DLD1 (cell line): Measurements from ENCODE around the gene GMFB.
"Not testable (repeated sequence)": the region's sequence is repeated elsewhere in the genome, so short reads cannot be mapped to it uniquely, and the experiment has no call there.

Experiments
- in situ Hi-C: cut with HindIII; loops from 2 replicates; pipeline ENCODE4 v1.10.0; 2017; ENCODE audit warnings: low sequenced_read_pairs

The GMFB gene

DNA sequence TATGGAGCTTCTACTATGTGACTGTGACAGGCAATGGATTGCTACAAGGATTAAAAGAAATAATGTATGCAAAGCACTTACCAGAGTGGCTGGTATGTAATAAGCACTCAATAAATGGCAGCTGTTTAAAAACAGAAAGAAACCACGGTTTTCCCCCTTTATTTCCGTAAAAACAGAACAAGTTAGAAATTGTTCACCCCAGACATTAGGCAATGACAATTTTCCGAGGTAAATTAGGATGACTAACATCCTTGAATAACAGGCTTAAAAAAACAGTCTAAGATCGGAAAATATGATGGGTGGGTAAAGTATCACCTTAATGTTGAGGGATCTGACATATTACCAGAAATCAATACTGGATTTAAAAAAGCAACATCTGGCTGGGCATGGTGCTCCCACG, 26.7 kb downstream of the GMFB start:
- in situ Hi-C loops = no loop called here

DNA sequence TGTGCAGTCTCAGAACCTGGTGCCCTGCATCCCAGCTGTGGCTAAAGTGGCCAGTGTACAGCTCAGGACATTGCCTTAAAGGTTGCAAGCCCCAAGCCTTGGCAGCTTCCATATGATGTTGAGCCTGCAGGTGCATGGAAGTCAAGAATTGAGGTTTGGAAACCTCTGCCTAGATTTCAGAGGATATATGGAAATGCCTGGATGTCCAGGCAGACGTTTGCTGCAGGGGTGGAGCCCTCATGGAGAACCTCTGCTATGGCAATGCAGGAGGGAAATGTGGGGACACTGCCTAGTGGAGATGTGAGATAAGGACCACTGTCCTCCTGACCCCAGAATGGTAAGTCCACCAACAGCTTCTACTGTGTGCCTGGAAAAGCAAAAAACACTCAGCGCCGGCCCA, 29.7 kb downstream of the GMFB start:
- in situ Hi-C loops = no loop called here

DNA sequence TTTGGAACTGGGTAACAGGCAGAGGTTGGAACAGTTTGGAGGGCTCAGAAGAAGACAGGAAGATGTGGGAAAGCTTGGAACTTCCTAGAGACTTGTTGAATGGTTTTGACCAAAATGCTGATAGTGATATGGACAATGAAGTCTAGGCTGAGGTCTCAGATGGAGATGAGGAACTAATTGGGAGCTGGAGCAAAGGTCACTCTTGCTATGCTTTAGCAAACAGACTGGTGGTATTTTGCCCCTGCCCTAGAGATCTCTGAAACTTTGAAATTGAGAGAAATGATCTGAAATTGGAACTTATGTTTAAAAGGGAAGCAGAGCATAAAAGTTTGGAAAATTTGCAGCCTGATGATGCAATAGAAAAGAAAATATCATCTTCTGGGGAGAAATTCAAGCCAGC, 30.2 kb downstream of the GMFB start:
- in situ Hi-C loops = not testable (repeated sequence)

DNA sequence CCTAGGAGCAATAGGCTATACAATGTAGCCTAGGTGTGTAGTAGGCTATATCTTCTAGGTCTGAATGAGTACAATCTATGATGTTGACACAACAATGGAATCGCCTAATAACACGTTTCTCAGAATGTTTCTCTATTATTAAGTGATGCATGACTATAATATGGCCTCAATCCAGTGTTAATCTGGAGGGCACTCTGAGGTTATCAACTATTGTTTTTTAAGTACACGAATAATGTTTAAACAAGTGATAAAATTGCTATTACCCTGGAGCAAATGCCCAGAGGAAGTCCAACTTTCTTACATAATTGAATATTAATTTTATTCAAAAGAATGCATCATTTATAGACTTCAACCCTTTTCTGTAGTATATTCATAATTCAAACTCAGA, 31.2 kb downstream of the GMFB start:
- in situ Hi-C loops = no loop called here

DNA sequence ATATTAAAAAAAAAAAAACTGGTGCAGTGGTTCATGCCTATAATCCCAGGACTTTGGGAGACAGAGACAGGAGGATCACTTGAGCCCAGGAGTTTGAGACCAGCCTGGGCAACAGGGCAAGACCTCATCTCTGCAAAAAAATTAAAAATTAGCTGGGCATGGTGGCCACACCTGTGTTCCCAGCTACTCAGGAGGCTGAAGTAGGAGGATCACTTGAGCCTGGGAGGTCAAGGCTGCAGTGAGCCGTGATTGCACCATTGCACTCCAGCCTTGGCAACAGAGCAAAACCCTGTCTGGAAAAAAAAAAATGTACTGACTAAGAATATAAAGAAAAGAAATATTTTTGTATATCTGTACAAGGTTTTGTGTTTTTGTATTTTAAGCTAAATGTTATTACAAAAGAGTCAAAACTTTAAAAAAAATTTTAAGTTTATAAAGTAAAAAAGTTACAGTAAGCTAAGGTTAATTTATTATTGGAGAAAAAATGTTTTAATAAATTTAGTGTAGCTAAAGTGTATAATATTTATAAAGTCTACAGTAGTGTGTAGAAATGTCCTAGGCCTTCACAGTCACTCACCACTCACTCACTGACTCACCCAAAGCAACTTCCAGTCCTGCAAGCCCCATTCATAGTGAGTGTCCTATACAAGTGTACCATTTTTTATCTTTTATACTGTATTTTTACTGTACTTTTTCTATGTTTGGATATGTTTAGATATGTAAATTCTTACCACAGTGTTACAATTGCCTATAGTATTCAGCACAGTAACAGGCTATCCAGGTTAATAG, 31.8 kb downstream of the GMFB start:
- in situ Hi-C loops = not testable (repeated sequence)

DNA sequence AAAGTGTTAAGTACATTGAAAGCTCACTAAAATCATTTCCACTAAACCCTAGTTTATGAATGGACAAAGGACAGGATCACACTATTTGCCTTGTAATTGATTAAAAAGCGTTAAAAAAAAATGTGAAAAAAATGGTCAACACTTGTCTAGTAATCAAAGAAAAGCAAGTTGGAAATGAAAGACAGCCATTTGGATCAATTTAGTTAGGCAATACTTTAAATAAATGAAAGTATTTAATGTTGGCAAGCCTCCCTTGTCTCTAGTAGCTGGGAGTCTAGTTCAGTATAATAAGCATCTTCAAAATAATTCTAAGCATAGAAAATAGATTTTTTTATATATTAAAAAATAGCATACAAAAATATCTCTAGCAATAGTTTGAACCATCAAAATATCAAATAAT, 33.4 kb downstream of the GMFB start:
- in situ Hi-C loops = no loop called here

DNA sequence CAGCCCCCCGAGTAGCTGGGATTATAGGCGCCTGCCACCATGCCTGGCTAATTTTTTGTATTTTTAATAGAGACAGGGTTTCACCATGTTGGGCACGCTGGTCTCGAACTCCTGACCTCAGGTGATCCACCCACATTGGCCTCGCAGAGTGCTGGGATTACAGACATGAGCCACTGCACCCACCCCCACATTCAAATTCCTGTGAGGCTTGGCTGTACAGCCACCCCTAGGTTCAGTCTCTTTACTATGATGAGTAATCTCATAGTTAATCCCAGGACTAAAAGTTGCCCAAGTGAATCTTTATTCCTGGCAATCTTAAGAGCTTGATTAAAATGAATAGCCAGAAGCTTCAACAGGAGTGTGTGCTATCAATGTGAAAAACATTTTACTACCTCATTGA, 34.8 kb downstream of the GMFB start:
- in situ Hi-C loops = not testable (repeated sequence)

DNA sequence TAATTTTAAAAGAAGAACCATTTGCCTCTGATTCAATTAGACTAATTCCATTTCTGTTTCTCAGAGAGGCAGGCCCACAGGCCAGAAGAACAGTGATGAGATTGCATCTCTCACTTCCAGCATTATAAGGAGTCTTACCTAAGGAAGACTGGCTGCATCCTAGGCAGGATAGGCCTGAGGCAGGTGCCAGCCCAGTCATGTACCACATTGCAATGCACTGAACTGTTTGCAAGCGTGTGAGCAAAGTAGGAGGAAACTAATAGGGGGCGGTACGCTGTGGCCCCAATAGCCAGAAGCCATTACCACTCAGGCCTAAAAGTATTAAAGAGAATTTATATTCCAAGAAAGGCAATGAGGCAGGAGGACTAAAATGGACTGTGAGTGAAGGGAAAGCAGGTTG, 35.5 kb downstream of the GMFB start:
- in situ Hi-C loops = no loop called here

DNA sequence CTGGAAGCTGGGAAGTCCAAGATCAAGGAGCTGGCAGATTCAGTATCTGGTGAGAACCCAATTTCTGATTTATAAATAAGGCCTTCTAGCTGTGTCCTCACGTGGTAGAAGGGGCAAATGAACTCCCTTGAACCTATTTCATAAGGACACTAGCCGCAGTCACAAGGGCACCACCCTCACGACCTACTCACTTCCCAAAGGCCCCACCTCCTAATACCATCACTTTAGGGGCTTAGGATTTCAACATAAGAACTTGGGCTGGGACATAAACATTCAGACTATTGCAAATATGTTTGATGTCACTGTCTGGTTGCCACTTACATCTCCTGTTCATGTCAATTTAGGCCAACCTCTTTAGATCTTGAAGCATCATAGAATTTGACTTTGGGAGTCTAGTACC, 36.8 kb downstream of the GMFB start:
- in situ Hi-C loops = no loop called here

DNA sequence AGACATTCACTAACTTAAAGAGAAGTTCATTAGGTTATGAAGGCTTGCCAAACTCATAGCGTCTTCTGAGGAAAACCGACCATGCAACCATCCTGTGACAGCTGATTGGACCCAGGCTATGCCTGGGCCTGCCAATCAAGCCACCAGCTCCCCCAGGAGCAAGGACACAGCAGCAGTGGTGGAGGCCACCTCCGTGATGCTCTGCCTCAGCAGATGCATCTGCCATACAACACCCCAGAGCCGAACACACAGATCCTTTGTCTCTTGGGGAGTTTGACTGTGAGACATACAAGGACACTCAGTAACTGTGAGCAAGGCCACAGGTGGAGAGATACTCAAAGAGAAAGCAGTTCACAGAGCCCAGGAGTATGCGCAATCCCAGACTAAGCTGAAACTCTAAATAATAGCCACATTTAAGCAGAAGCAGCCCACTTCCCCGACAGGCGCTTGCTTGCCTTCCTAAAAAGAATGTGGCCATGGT, 37.6 kb downstream of the GMFB start:
- in situ Hi-C loops = no loop called here

DNA sequence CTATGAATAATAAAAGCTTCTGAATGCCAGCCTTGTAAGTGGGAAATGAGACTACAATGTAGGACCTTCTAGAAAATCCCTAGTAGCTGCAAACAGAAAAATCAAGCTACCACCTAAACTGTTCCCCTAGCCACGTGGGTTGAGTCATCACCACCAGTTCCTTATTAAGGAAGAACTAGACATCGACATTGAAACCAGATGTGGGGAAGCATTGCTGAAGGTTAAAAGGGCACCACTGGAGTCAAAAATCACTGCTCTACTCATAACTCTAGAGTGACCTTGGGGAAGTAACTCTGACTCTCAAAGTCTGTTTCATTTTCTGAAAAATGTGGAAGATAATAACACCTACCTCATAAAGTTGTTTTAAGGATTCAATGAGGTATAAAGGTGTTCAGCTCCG, 38.2 kb downstream of the GMFB start:
- in situ Hi-C loops = no loop called here

DNA sequence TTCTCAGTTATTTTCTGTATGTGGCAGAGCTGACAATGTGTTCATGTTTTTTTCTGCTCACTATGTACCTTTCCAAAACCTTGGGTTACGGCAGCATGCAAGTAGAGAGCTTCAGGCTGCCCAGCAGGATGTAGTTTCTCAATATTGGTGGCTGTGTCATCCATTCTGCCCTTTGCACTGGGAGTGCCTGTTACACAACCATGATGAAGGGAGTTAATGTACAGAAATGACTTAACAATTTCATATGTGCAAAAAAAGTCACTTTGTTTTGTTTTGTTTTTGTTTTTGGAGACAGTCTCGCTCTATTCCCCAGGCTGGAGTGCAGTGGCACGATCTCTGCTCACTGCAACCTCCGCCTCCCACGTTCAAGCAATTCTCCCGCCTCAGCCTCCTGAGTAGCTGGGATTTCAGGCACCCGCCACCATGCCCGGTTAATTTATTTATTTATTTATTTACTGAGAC, 41.5 kb downstream of the GMFB start:
- in situ Hi-C loops = no loop called here

DNA sequence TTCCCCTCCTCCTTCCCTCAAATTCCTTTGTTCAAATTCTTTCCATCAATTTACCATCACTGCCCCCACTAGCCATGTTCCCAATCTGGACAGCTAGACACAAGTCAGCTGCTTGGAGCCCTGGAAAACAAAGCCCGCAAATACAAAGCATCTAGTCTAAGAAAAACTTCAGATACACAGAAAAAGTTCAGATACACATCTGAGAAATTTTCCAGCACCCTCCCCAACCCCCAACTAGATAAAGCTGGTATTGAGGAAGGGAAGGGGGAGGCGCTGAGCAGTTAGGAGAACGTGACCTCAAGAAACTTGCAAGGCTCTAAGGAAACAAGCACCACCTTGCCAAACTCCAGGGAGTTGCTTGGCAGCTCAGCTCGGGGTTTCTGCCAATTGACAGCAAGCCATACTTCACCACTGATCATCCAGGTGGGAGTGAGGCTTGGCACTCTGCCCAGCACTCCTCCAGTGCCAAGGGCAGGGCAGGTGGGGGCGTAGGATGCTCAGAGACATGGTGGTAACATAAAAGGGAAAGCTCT, 42.6 kb downstream of the GMFB start:
- in situ Hi-C loops = no loop called here

DNA sequence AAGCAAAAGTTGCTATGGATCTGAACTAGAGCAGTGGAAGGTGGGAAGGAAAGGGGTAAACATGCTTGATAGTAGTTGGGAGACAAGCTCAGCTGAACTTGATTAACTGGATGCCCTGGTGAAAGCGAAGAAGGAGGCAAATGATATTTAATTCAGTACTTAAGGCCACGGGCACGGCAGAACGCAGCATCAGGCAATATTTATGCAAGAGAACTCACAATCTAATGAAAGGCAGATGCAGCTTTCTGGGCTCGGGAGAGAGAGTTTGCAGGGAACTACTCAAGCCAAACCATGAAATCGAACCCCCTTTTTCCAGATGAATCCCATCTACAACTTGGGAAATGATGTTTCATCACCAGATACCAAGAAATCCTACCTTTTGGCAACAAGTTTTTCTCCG, 44.1 kb downstream of the GMFB start:
- in situ Hi-C loops = no loop called here

DNA sequence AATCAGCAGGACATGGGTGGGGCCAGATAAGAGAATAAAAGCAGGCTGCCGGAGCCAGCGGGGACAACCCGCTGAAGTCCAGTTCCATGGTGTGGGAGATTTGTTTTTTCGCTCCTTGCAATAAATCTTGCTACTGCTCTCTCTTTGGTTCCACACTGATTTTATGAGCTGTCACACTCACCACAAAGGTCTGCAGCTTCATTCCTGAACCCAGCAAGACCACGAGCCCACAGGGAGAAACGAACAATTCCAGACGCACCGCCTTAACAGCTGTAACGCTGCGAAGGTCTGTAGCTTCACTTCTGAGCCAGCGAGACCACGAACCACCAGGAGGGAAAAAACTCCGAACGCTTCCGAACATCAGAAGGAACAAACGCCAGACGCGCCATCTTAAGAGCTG, 44.8 kb downstream of the GMFB start:
- in situ Hi-C loops = no loop called here

DNA sequence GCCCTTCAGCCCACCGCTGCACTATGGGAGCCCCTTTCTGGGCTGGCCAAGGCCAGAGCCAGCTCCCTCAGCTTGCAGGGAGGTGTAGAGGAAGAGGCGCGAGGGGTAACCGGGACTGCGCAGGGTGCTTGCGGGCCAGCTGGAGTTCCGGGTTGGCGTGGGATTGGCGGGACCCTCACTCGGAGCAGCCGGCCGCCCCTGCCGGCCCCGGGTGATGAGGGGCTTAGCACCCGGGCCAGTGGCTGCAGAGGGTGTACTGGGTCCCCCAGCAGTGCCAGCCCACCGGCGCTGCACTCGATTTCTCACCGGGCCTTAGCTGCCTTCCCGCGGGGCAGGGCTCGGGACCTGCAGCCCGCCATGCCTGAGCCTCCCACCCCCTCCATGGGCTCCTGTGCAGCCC, 45.8 kb downstream of the GMFB start:
- in situ Hi-C loops = not testable (repeated sequence)

DNA sequence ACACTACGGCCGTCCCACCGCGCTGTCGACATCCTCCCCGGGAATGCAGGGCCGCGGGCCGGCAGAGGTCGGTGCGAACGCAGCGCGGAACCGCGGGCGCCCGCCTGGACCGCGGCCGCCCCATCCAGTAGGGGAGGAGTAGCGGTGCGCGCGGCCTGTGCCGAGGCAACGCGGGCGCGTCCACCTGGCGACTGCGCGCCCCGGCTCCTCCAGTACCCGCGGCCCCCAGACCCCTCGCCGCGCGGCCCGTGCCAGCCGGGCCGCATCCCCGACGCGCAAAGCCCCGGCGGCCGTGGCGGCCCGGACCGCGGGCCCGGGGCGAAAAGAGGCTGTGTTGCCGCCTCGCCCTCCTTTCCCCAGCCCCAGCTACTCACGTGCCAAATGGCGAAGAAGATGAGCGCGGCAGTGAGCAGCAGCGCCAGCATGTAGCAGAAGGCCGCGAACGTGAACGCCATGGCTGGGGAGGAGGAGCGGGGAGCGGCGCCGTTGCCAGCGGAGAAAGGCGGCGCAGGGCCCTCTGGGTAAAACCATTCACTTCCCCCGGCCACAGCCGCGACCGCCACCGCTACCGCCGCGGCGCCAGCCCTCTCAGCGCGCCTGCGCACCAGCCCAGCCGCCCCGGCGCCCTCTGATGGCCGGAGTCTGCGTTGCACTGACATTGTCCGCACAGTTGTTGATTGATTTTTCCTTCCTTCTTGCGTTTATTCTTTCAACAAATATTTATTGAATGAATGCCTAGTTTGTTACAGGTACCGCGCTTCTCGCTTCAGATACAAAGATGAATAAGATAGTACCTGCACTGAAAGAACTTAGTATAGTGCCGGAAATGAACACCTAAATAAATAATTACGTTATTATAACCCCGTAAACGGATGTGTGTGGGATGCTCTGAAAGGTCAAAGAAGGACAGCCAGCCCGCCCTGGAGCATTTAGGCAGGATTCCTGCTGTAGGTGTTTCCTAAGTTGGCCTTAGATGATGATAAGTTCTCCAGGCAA, 47.6 kb downstream of the GMFB start, which contains the start of gene CNIH1:
Gene CNIH1, minus strand, starts transcription at position 502 of the 996 bp plus-strand sequence. Its CDS starts 47 bp downstream, at position 455.
- in situ Hi-C loops = no loop called here

DNA sequence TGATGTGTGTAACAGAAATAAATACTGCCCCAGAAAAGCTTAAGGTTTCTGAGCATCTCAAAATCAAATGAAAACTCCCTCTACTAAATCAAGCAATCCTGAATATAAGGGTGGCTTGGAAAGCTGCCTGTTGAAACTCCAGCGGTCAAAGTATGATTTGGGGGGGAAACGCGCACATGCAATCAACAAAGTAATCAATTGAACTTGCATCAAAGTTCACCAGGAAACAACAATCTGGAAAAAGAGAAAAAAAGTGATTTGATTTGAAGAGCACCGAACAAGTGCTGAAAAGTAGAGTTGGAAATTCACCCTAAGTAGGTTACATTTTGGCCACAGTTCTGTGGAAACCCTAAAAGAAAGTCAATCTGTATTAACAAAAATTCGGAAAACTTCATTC, 48.3 kb downstream of the GMFB start:
- in situ Hi-C loops = no loop called here

DNA sequence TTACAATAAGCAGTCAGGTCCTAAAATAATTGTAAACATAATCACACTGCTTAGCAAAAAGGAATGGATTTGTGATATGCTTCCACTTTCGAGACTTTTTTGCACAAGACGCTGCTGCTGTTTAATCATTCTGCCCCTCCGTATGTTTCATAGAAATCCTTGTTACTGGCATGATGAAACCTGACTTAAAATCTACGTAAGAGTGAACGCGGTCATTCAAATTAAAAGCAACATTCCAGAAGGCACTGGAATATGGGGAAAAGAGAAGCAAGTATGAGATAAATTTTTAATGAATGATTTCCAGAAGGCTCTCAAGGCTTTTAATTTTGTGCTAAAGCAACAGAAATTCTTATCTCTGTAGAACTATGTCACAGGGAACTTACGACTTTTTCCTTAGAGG, 48.7 kb downstream of the GMFB start:
- in situ Hi-C loops = no loop called here

DNA sequence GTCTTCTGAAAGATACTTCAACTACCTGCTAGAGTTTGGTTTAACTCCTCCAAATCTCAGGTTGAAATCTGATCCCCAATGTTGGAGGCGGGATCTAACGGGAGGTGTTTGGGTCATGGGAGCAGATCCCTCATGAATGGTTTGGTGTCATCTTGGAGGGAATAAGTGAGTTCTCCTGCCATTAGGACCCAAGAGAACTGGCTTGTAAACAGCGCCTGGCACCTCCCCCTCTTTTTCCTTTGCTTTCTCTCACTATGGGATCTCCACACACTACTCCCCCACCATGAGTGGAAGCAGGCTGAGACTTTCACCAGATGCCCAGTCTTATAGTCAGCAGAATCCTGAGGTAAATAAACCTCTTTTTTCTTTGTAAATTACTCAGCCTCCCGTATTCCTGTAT, 50.1 kb downstream of the GMFB start:
- in situ Hi-C loops = no loop called here

DNA sequence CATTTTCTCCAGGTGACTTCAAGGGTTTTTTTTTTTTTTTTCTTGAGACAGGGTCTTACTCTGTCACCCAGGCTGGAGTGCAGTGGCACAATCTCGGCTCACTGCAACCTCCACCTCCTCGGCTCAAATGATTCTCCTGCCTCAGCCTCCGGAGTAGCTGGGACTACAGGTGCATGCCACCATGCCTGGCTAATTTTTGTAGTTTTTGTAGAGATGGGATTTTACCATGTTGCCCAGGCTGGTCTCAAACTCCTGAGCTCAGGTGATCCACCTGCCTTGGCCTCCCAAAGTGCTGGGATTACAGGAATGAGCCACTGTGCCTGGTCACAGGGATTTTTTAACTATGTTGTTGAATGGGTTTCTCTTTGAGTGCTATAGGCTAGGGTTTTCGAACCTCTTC, 50.8 kb downstream of the GMFB start:
- in situ Hi-C loops = not testable (repeated sequence)
